ACHN (cell line): ENCODE results near the gene KRTAP9-1.
"Not testable (repeated sequence)": the region's sequence is repeated elsewhere in the genome, so short reads cannot be mapped to it uniquely, and the experiment has no call there.

Source experiments
- DNase-seq: peaks from one replicate; pipeline ENCODE4 v3.0.0-alpha.2; 2015
- in situ Hi-C: cut with HindIII; loops from 2 replicates; pipeline ENCODE4 v1.10.0; 2017; ENCODE audit warnings: low sequenced_read_pairs, low pct_ligation_motif_present, low pct_unique_long_range_greater_than_20kb

The KRTAP9-1 gene

DNA sequence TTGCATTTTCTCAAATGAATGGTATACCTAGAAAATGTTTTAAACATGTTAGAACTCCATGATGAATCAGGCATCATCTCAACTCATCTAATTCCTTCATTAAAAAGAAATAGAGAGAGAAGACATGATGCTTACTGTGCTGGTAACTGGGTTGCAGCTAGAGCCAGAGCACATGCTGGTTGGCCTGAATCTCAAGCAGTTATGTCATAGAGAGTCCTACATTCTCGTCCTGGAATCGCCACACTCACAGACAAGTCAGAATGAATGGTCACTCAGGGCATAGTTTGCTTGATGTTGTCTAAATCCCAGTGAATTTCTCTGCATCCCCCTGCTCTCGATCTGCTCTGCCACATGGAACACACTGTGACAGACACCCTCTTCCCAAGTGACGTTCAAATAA, 47.4 kb downstream of the KRTAP9-1 start:
- in situ Hi-C loops, DNase-seq: not testable (repeated sequence)

DNA sequence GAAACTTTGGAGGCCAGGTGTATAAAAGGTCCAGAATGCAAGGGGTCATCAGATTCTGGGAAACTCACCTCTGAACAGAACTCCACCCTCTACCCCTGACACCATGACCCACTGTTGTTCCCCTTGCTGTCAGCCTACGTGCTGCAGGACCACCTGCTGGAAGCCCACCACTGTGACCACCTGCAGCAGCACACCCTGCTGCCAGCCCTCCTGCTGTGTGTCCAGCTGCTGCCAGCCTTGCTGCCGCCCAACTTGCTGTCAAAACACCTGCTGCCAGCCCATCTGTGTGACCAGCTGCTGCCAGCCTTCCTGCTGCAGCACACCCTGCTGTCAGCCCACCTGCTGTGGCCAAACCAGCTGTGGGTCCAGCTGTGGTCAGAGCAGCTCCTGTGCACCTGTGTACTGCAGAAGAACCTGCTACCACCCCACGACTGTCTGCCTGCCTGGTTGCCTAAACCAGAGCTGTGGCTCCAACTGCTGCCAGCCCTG, 48.3 kb downstream of the KRTAP9-1 start, which contains the start of gene KRTAP9-8:
Gene KRTAP9-8 (plus strand): TSS at position 51 of the 489 bp plus-strand sequence. CDS start 53 bp downstream, at position 104.
- in situ Hi-C loops, DNase-seq: not testable (repeated sequence)
